CD4-positive, alpha-beta T cell treated with Interleukin-12 subunit alpha and Interleukin-12 subunit beta, for 1 hour (primary cell): ENCODE measurements around the gene KATNB1.
"Not testable (repeated sequence)": the region's sequence is repeated elsewhere in the genome, so short reads cannot be mapped to it uniquely, and the experiment has no call there.

ENCODE experiments used
- DNase-seq: peaks from one replicate; pipeline ENCODE4 v3.0.0-alpha.2; 2020

The KATNB1 gene

DNA sequence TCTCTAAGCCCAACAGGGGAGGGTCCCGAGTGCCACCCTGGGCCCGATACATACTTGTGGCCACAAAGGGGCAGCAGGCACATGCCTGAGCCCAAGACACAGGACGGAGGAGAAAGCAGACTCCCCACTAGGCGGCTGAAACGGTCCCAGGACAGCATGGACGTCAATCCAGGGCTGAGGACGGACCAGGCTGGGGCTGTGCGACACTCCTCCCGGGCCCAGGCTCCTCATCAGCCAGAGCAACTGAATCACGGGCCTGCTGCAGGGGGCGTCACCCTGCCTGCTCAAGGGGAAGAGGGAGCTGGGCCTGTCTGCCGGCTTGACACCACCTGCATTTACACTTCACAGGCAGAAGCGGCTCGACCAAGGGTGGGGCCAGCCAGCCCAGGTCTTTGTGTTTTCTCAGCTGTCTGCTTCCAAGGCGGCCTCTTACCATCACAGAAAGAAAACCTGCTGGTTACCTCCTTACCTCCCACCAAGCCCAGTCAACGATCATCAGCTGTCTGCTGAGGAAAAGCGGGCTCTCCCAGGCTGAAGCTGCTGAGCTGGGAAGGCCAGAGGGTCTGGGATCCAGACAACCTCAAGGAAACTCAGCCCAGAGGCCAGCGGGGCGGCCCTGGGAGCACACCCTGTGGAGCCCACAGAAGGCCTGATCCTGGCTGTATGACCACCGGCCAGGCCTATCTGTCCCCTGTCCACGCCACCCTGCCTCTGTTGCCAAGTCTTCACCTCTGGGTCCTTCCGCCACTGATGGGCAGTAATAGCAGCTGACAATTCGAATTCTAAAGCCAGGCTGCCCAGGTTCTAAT is 40.3 kb downstream of the KATNB1 start:
- no peak for DNase-seq

DNA sequence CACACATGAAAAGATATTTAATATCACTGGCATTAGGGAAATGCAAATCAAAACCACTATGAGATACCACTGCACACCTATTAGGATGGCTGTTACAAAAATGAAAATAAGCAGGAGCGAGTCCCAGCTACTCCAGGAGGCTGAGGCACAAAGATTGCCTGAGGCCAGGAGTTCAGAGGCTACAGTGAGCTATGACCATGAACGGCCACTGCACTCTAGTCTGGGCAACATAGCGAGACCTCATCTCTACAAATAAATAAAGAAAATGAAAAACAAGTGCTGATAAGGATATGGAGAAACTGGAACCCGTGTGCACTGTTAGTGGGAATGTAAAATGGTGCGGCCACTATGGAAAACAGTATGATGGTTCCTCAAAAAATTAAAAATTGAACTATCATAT is 43.1 kb downstream of the KATNB1 start:
- no peak for DNase-seq

DNA sequence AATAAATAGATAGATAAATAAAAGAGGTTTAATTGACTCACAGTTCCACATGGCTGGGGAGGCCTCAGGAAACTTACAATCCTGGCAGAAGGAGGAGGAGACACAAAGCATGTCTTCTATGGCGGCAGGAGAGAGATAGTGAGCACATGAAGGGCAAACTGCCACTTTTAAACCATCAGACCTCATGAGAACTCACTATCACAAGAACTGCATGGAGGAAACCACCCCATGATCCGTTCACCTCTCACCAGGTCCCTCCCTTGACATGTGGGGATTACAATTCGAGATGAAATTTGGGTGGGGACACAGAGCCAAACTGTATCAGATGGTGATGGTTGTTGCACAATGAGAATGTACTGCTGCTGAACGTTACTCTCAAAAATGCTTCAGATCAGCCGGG is 44.3 kb downstream of the KATNB1 start:
- DNase-seq, result not testable (repeated sequence)

DNA sequence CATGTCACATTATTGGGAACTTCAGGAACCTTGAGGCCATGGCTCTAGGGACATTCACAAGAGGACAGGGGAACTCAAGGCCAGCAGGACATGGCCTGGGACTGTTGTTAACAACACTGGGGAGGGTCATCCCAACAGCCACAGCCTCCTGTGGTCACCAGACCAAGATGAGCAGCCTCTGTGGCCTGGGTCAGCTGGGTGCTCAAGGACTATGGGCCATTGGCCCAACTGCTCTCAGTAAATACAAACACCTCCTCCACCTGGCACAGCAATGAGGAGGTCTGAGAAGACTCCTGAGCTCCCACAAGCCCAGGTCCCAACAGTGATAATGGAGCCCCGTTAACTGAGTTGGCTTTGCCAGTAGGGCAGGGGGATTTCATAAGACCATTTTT is 45.8 kb downstream of the KATNB1 start:
- DNase-seq, result no peak

DNA sequence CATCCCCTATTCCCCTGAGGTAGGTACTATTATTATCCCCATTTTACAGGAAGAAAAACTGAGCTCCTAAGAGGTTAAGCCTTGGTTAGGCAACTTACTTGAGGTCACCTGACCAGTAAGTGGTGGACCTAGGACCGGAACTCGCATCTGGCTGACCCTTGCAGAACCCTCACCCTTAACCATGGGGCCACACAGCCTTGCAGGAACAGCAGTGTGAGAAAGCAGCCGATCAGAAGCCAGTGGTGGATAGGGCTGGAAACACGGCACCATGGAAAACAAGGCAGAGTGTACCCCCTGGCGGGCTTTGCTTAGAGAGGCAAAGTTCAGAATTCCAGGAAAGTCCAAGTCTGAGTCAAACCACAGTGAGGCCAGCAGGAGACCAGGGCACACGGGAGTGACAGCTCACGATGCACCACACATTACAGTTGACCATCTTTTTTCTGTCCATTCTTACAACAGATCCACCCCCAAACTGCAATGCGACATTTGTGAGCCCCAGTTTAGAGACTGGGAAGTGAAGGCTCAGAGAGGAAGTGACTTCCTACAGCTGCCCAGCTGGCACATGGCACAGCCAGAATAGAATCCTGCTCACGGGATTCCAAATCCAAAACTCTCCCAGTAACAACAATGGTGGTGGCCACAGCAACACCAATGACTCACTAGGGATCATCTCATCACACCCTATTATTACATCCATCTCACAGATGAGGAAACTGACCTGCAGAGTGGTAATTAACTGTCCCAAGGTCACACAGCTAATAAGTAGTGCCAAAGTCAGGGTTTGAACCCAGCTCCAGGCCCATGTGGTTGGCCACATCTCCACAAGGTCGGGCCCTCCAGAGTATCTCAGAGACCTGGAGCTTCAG is 46.4 kb downstream of the KATNB1 start:
- DNase-seq, result no peak

DNA sequence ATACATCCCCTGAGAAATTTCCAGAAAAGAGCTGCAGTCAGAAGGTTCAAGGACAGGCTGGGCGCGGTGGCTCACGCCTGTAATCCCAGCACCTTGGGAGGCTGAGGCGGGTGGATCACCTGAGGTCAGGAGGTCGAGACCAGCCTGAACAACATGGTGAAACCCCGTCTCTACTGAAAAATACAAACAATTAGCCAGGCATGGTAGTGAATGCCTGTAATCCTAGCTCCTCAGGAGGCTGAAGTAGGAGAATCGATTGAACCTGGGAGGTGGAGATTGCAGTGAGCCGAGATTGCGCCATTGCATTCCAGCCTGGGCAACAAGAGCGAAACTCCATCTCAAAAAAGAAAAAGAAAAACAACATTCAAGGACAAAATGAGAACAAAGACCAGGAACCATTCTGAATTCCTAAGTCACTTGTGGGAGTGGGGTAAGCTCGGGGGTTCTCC is 47.1 kb downstream of the KATNB1 start:
- DNase-seq, result not testable (repeated sequence)

DNA sequence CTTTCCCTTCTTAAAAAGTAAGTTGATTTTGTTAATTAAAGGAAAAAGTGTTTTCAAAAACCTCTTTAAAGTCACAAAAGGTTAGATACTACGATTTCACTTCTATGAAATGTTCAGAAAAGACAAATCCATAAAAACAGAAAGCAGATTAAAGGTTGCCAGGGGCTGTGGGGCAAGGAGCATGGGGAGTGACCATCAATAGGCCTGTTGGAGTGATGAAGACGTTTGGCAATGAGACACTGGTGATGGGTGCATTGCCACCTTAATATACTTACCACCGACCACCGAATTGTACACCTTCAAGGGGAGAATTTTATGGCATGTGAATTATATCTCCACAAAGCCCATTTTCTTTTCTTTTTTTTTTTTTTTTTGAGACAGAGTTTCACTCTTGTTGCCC is 47.5 kb downstream of the KATNB1 start:
- no peak for DNase-seq

DNA sequence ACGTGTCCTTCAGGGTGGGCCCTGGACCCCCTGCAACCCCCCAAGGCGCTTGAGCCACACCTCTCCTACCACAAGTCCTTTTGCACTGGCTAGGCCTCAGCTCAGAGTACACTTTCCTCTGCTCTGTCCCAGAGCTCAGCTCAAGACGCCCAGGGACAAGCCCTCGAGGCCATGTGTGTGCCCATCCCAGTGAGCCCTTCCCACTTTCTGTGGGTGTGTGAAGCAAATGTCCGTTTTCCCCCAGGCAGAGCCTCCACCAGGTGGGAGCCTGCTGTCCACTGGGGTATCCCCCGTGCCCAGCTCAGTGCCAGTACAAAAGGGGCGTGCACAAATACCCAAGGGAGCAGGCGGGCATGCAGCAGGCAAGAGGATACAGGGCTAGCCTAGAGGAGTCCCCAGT is 48.3 kb downstream of the KATNB1 start:
- no peak for DNase-seq

DNA sequence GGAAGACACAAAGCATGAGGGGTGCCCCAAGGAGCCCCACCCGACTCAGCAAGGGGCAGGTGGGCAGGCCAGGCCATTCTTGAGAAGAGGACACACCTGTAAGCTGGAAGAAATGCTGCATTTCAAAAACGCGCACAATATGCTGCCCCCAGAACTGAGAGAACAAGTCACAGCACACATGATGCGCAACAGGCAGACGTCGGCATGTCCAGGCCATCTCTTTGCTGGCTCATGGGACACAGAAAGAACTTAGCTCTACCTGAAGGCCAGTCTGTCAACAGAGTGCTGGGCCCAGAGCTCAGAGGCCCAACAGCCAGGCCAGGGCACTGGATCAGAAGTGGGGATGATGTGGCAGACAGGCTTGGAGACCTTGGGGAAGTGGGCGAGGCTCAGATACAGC is 48.8 kb downstream of the KATNB1 start:
- no peak for DNase-seq

DNA sequence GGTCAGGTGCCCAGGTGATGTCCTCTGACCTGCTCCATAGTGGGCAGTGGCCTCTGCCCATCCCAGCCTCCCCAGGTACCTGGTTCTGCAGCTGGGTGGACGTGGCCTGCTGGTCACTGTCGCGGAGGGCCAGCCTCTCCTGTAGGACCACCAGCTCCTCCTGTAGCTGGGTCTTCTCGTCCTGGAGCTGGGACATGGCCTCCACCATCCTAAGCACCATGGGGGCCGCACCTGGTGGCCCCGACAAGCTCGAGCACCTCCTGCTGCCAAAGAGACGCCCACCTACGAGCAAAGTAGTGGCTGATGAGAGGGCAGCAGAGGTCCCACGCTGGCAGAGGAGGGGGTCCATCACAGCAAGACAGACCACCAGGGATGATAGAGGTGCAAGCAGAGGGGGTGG is 49.8 kb downstream of the KATNB1 start:
- DNase-seq, result no peak

DNA sequence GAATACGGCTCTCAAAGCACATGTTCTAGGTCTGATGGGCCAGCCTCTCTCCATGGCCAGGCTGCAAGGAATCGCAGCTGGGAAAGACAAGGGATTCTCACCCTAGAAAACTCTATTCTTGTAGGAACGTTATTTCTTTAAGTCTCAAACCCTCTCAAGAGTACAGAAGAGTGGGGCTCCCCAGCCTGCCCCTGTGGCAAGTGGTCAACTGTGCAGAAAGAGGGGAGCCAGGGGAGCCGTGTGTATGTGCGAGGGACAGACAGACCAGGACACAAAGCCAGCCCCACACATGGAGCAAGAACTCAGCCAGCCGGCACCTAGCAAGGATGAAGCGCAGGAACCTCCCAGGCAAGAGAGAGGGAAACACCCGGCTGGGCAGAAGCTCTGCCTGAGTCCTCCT is 50.4 kb downstream of the KATNB1 start:
- DNase-seq, result no peak

DNA sequence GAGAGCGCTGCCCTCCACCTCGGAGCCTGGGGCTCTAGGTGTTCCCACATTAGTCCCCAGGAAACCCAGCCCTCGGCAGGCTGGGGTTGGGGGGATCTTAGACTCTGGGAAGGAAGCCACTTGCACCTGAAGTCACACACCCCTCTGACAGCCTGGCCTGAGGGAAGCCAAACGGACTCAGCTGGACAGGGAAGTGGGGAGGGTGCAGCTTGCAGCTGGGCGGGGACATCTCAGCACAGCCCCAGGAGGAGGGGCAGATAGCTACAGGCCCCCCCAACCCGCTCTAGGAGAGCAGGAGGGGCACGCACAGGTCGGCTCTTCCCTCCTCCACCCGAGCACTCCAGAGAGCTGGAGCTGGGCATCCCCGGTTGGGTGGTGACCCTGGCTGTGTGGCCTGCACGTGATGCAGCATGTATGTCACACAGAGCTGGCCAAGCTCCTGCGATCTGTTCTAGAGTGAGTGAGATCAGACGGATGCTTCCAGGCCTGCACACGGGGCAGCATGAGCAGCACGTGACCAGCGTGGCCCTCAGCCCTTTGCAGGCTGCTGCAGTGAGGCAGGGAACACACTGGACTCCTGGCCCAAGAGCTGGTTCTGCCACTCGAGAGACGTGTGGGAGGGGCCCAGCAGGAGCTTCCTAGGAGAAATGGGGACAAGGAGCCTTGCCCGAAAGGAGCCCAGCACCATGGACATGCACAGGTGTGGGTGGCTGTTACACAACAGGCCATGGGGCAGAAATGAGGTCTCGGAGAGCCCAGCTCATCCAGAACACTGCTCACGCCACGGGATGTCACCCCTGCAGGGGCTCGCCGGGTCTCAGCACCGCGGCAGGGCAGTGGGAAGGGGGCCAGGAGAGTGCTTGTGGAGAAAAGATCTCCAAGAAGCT is 51.3 kb downstream of the KATNB1 start:
- no peak for DNase-seq

DNA sequence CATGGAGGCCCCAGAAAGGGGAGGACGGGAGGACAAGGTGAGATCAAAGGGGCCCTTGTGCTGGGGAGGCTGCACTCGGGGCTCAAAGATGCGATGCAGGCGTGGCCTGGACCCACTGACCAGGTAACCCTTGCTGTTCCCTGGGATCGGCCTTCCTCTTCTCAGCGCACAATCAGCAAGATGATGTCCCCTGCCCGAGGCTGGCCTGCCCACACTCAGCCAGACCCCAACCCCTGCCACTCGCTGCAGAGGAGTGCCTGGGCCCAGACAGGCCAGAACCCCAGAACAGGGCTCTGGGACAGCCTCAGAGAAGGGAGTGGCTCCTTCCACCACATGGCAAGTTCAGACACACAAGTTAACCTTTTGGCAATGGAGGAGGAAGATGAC is 51.9 kb downstream of the KATNB1 start:
- DNase-seq, result no peak

DNA sequence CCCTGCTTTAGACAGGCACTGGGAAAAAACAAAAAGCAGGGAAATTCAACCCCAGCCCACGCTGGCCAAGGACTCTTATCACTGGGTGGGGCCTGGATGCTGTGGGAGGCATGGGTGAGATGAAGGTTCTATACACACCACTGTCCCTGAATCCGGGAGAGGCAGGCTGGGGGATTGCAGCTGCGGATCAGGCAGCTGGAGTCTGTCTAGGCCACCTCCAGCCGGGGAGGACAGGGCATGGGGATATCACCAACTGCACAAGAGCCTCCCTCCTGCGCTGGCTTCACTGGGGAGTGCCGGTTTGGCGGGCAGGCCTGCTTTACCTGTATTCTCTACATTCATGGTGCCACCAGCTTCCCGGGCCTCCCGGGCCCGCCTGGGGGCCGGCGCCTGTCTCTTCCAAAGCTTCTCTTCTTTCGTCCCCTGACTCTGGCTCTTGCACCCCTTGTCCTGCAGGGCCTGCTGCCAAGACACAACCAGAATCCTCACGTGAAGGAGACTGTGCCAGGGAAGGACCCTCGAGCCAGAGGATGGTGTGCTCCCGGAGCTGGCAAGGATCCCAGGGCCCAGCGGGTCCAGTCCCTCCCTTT is 52.8 kb downstream of the KATNB1 start:
- DNase-seq, result no peak

DNA sequence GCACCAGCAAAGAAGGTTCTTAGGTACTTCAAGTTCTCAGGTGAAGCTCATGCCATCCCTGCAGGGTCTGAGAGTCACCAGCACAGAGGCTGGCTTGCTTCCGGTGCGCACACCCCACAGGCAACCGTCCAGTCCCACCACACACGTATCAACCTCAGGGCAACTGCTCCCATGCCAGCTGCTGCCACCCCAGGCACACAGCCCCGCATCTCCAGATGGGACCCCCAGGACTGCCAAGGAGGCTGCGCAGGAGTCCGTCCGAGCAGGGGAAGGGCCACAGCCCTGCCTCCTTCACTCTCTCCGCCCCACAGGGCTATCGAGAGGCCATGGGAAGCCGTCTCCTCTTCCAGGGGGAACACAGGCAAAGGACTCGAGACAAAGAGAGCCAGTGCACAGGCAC is 53.4 kb downstream of the KATNB1 start:
- no peak for DNase-seq

DNA sequence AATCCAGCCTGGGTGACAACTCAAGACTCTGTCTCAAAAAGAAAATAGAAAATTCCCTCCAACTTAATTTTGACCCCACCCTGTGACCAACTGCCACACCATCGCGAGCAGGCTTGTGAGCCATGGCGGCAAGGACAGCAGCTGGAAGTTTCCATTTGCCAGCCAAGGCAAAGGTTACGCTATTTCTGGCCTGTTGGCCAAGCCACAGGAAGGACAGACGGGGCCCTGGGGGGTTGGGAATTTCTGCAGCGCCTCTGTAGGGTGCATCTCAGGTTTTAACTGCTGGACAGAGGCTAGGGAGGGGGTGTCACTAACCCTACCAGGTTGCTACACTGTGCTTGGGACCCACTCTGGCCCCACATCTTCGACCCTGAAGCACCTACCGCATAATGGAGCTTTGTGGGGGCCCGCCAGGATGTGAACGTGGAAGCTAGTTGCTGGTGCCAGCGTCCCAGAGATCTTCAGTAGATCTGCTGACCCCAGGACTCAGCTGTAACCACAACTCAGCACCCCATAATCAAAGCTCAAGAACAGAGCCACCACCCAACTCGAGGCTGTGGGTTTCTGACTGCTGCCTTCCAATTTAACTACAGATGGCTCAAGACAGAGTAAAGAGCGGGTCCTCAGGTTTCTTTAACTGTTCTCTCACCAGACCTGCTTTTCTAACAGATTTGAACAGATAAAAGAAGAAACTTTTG is 55.8 kb downstream of the KATNB1 start:
- DNase-seq, result no peak

DNA sequence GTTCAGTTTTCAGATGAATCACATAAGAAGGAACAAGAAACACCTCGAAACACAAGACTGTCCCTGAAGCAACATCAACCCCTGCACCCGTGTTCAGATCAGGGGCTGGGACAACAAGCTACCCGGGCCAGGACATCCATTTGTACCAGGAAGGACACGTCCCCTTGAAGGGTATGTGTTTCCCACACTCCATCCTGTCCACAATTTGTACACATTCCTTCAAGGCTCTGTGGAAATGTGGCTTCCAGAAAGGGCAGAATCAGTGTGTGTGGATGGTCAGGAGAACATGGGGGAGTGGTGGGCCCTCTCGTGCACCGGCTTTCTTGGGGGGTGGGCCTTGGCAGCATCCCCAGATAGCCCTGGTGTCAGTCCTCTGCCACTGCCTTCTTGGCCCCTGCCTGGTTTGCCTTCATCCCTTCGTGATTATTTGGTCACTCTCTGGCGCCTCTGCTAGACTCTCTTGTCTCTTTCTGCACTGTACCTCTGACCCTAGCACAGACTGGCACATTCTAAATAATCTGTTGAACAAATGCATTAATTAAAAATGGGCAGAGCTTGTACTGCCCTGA is 56.4 kb downstream of the KATNB1 start:
- DNase-seq, result no peak

DNA sequence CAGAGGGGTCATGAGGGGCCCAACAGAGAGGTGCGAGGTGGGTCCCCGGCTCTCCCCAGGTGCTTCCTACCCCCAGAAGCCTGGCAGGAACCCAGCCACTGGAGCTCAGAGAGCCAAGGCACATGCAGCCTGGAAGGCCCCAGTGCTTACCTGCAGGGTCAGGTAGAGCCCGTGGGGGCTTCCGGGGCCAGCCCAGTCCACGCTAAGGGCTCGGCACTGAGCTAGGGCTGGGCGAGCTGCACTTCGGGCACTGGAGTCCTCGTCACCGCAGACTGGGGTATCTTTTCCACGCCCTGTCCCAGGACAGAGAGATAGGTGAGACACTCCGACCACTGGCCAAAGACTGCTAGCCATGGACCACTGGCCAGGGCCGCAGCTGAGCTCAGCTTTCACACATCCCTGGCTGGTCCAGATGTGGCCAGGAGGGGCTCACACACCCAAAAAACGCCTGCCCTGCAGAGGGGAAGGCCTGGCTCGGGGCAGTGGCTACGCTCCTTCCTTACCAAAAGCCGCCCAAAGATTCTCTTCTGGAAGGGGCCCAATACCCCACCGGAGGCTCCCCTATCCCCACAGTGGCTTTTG is 59.4 kb downstream of the KATNB1 start:
- DNase-seq, result no peak

DNA sequence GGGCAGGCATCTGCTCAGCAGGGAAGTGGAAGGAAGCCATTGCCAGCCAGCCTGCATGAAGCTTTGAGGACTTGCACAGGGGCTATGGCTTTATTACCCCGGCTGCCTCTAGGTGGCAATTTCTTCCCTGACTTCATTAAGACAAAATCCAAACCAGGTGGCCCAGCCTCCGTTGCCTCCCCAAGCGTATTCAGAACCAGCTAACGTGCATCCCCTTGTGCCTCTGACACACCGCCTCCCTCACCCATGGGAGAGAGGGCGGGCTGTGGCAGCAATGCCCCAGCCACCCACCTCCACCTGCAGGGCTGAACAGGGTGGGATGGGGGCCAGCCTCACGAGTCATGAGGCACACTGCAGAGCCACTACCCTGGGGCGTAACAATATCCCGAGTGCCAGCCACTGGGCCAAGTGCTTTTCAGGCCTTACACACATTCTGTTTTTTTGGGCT is 59.9 kb downstream of the KATNB1 start:
- DNase-seq, result peak; percentile 45

DNA sequence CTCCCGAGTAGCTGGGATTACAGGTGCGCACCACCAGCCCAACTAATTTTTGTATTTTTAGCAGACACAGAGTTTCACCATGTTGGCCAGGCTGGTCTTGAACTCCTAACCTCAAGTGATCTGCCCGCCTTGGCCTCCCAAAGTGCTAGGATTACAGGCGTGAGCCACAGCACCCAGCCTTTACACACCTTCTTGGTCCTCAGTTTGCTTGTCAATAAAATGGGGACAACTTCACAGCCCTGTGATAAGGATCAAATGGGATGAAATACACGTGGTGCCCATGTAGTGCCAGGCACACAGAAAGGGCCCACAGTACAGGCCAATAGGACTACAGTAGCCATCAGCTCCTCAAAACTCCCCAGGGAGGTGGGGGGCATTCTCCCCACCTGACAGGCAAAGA is 60.4 kb downstream of the KATNB1 start:
- not testable (repeated sequence) for DNase-seq

DNA sequence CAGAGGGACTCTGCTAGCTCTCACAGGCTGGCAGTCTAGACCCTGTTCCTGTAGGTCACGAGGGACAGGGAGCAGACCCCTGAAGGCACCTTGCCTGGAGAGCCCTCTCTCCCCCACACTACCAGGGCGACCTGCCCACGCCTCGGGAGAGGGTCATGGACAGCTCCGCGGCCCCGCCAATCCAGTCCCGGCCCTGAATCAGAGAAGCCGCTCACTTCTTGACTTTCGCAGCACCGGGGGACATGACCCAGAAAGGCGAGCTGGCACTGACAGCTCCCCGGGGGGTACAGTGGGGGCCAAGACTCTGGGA is 61.6 kb downstream of the KATNB1 start:
- DNase-seq, result no peak
